GM19395 (cell line): ENCODE measurements around the gene ACSF3.

Experiments
- ATAC-seq: cut with Tn5 transposase; IDR thresholded peaks from one replicate; pipeline ENCODE4 v1.9.1; 2021; ENCODE audit warnings: mild to moderate bottlenecking, moderate library complexity; ENCODE audit not compliant: unreplicated experiment

Gene ACSF3

GRCh38 chr16:89093602-89094251, at the start of gene ACSF3:
Gene ACSF3, plus strand, starts transcription at chr16:89093852. Its CDS starts 6,830 bp downstream, at chr16:89100682.
- ATAC-seq = peak; percentile 43

- ATAC-seq = no peak
Measured at GRCh38 chr16:89044418-89045180, 49.1 kb upstream of the ACSF3 start.

- no peak for ATAC-seq
Measured at GRCh38 chr16:89045181-89045815, 48.4 kb upstream of the ACSF3 start.

- no peak for ATAC-seq
Measured at GRCh38 chr16:89045881-89046280, 47.8 kb upstream of the ACSF3 start.

- ATAC-seq = no peak
Measured at GRCh38 chr16:89046491-89046890, 47.2 kb upstream of the ACSF3 start.

- no peak for ATAC-seq
Measured at GRCh38 chr16:89047331-89048089, 46.1 kb upstream of the ACSF3 start.

- no peak for ATAC-seq
Measured at GRCh38 chr16:89048090-89048725, 45.4 kb upstream of the ACSF3 start.

- no peak for ATAC-seq
Measured at GRCh38 chr16:89048871-89049422, 44.7 kb upstream of the ACSF3 start.

GRCh38 chr16:89049484-89050118, 44.1 kb upstream of the ACSF3 start:
- ATAC-seq = no peak

GRCh38 chr16:89050119-89050867, 43.4 kb upstream of the ACSF3 start:
- ATAC-seq = no peak

GRCh38 chr16:89050868-89051311, 42.8 kb upstream of the ACSF3 start:
- no peak for ATAC-seq

- ATAC-seq = no peak
Measured at GRCh38 chr16:89051521-89052166, 42.0 kb upstream of the ACSF3 start.

- ATAC-seq = no peak
Measured at GRCh38 chr16:89052191-89052889, 41.3 kb upstream of the ACSF3 start.

- no peak for ATAC-seq
Measured at GRCh38 chr16:89052890-89053724, 40.5 kb upstream of the ACSF3 start.

GRCh38 chr16:89053725-89054029, 40.0 kb upstream of the ACSF3 start:
- ATAC-seq = no peak

- no peak for ATAC-seq
Measured at GRCh38 chr16:89054261-89054661, 39.4 kb upstream of the ACSF3 start.

- ATAC-seq = no peak
Measured at GRCh38 chr16:89054714-89055113, 38.9 kb upstream of the ACSF3 start.
